GM12878 (cell line): ENCODE data around the gene GRM1. TPM values are rescaled to one million over a fixed set of nuclear protein-coding genes. Genes with fewer than 3 reads are reported as not detected.

ENCODE experiments used
- ATAC-seq: fragments of 200-7000 bp; cut with Tn5 transposase; 3 replicates; pipeline ENCODE4 v1.9.1; 2020; ENCODE audit warnings: mild to moderate bottlenecking, moderate library complexity
- BruUV-seq: library from RNA; stranded (reverse); fragments of 400-500 nt; replicated peaks from 2 replicates; lab custom pipeline; 2021; lab: Mats Ljungman, UMichigan
- CTCF ChIA-PET: fragments of 300-600 bp; sonication (Branson Sonifier 250); formaldehyde crosslinking; extraction: SDS; loops from one replicate; lab custom pipeline; 2021; ENCODE audit warnings: inconsistent platforms; lab: Yijun Ruan, JAX
- POLR2A ChIA-PET: fragments of 350-600 bp; formaldehyde crosslinking; extraction: SDS; loops from one replicate; lab custom pipeline; 2021; ENCODE audit warnings: inconsistent platforms; lab: Charles Lee
- RAD21 ChIA-PET: fragments of 300-600 bp; sonication (Branson Sonifier 250); formaldehyde crosslinking; loops from one replicate; lab custom pipeline; 2023; ENCODE audit warnings: antibody characterized with exemption; ENCODE audit not compliant: unreplicated experiment; lab: Charles Lee
- SMC1A ChIA-PET: fragments of 300-600 bp; sonication (Branson Sonifier 250); formaldehyde crosslinking; loops from one replicate; lab custom pipeline; 2023; ENCODE audit not compliant: unreplicated experiment, uncharacterized antibody; lab: Charles Lee
- DNase-seq: peaks from one replicate; pipeline ENCODE4 v3.0.0-alpha.2; 2011; ENCODE audit warnings: low read depth, low spot score
- FAIRE-seq: peaks from 3 replicates; lab custom pipeline; 2011; peaks lifted over from hg19 to GRCh38; lab: Jason Lieb, UNC
- H2AFZ ChIP-seq: 2 replicates; pipeline ENCODE4 v1.6.0; 2011; ENCODE audit warnings: low read depth, low read length, control low read depth; ENCODE audit not compliant: control insufficient read depth
- H3K27ac ChIP-seq: 2 replicates; pipeline ENCODE4 v1.5.1; 2011; ENCODE audit warnings: control low read depth; ENCODE audit not compliant: control insufficient read depth, insufficient read depth
- H3K27me3 ChIP-seq, 2 experiments: replicated peaks in 1 of 2; 2 replicates each; pipeline versions ENCODE4 v1.6.0 to v1.6.1; 2011; ENCODE audit warnings: low read length in 1 of 2; ENCODE audit not compliant: control insufficient read depth in 2 of 2, insufficient read depth in 2 of 2
- H3K36me3 ChIP-seq, 2 experiments: 2 replicates each; pipeline ENCODE4 v1.5.1; 2011; ENCODE audit warnings: low read length in 1 of 2; ENCODE audit not compliant: control insufficient read depth in 2 of 2, insufficient read depth in 2 of 2
- H3K4me1 ChIP-seq: 2 replicates; pipeline ENCODE4 v1.6.1; 2011; ENCODE audit warnings: mild to moderate bottlenecking, low read length, moderate library complexity, mixed read lengths; ENCODE audit not compliant: control insufficient read depth, insufficient read depth
- H3K4me2 ChIP-seq: 2 replicates; pipeline ENCODE4 v1.6.0; 2011; ENCODE audit warnings: control low read depth; ENCODE audit not compliant: control insufficient read depth, insufficient read depth
- H3K4me3 ChIP-seq: fragments of 200-600 bp; sonication (generic); 2 replicates; pipeline ENCODE4 v1.5.1; 2016
- H3K79me2 ChIP-seq: 2 replicates; pipeline ENCODE4 v1.6.0; 2011; ENCODE audit warnings: low read length; ENCODE audit not compliant: control insufficient read depth, insufficient read depth
- H3K9ac ChIP-seq: 2 replicates; pipeline ENCODE4 v1.8.0; 2011; ENCODE audit warnings: low read length, control low read depth, mixed read lengths; ENCODE audit not compliant: control insufficient read depth, insufficient read depth
- H3K9me3 ChIP-seq: replicated peaks from 3 replicates; pipeline ENCODE4 v1.5.1; 2011; ENCODE audit warnings: mild to moderate bottlenecking, low read length; ENCODE audit not compliant: control insufficient read depth, insufficient read depth
- H4K20me1 ChIP-seq: 2 replicates; pipeline ENCODE4 v1.6.0; 2011; ENCODE audit not compliant: control insufficient read depth, insufficient read depth
- FOXM1 ChIP-seq: IDR thresholded peaks from 2 replicates; pipeline ENCODE4 v1.6.1; 2012; ENCODE audit warnings: low read depth, mild to moderate bottlenecking, inconsistent platforms, low read length, moderate library complexity
- LARP7 ChIP-seq: fragments of 450-650 bp; IDR thresholded peaks from 2 replicates; pipeline ENCODE4 v1.6.1; 2017; ENCODE audit warnings: mild to moderate bottlenecking
- NFYA ChIP-seq: IDR thresholded peaks from 2 replicates; pipeline ENCODE4 v1.6.1; 2011; ENCODE audit warnings: low read depth, mild to moderate bottlenecking, low read length, improper control_type of control experiment, borderline replicate concordance
- POLR2A ChIP-seq: IDR thresholded peaks from 2 replicates; pipeline ENCODE4 v1.6.1; 2011; ENCODE audit warnings: low read depth, mild to moderate bottlenecking, low read length
- TAF1 ChIP-seq: IDR thresholded peaks from 2 replicates; pipeline ENCODE4 v1.6.1; 2011; ENCODE audit warnings: mild to moderate bottlenecking, low read depth, low read length, borderline replicate concordance
- ZNF384 ChIP-seq: IDR thresholded peaks from 2 replicates; pipeline ENCODE4 v1.6.1; 2012; ENCODE audit warnings: low read depth, mild to moderate bottlenecking, low read length, improper control_type of control experiment, borderline replicate concordance
- WGBS: methylation state at CpG from one replicate; pipeline ENCODE4 v1.1.6; 2016; ENCODE audit warnings: low lambda C conversion rate; ENCODE audit not compliant: insufficient replicate concordance, insufficient coverage; ENCODE audit errors: missing lambda C conversion rate; 5-methylcytosine and 5-hydroxymethylcytosine counted together
- in situ Hi-C: fragments of 300-500 bp; cut with MboI; formaldehyde crosslinking; loops from 9 replicates; pipeline ENCODE4 v1.14.3; 2018; ENCODE audit warnings: mixed read lengths
- intact Hi-C: fragments of 100-400 bp; cut with micrococcal nuclease; formaldehyde crosslinking; loops from one replicate; pipeline ENCODE4 v1.14.2; 2022; ENCODE audit not compliant: unreplicated experiment
- polyA plus RNA-seq, 11 experiments: library from polyadenylated mRNA; depleted of rRNA in 4 of 11; unstranded in 6 of 11; stranded (reverse) in 5 of 11; fragments of >200 nt; fragmentation: Nextera tagmentation in 4 of 11; fragmentation: Illumina TruSeq in 1 of 11; extraction: Ambion mirVana in 4 of 11; extraction: Trizol in 1 of 11; gene quantifications; 1 replicate in 1 of 11; 2 replicates in 10 of 11; pipeline versions ENCODE4 v1.2.1 to v1.2.3, GENCODE V29; 2011 to 2016; ENCODE audit warnings: inconsistent platforms in 2 of 11, missing spikeins in 2 of 11, low read depth in 1 of 11
- total RNA-seq, 4 experiments: library from RNA; depleted of rRNA in 3 of 4; stranded (reverse); fragments of >200 nt in 3 of 4; fragmentation: Illumina TruSeq in 1 of 4; extraction: Trizol in 1 of 4; gene quantifications; 2 replicates each; pipeline versions ENCODE4 v1.2.1 to v1.2.3, GENCODE V29; 2013 to 2021
- TF ChIP-seq, protein P1 (sequence below): fragments of 450-650 bp; IDR thresholded peaks from 2 replicates; pipeline ENCODE4 v1.6.1; 2018; ENCODE audit warnings: borderline replicate concordance, mild to moderate bottlenecking; ENCODE audit not compliant: partially characterized antibody
- TF ChIP-seq, protein P2 (sequence below): fragments of 450-650 bp; IDR thresholded peaks from 2 replicates; pipeline ENCODE4 v1.6.1; 2017; ENCODE audit warnings: borderline replicate concordance
- TF ChIP-seq, protein P3 (sequence below): fragments of 450-650 bp; IDR thresholded peaks from 2 replicates; pipeline ENCODE4 v1.6.1; 2017; ENCODE audit warnings: antibody characterized with exemption, mild to moderate bottlenecking, moderate library complexity
- TF ChIP-seq, protein P4 (sequence below): IDR thresholded peaks from 2 replicates; pipeline ENCODE4 v1.6.1; 2011; ENCODE audit warnings: borderline replicate concordance, low read depth, mild to moderate bottlenecking, moderate library complexity, mixed read lengths, low read length; ENCODE audit not compliant: insufficient read depth; ENCODE audit errors: extremely low read length

GRM1 gene
- total and polyA plus RNA-seq, 10 of the 15 experiments (the other 5 are each of a cell fraction or from before 2014, with no cell fraction given): 0.04 TPM; not detected in 9

DNA sequence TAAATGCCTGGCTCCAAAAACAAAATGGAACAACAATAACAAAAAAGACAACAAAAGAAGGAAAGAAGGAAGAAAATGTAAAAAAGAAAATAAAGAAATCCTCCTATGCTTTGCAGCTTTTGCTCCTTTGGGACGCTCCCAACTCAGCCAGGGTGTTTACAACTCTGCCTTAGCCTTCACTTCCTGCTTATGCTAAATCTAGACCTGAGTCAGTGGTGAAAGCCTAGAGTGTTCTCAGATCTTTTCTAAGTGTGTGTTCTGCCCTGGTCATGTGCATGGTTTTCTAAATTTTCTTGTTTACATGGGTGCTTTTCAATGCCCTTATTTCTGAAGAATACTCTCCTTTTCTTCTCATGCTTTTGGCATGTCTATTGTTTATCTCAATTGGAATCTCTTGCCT lies 19.5 kb upstream of the GRM1 start:
- POLR2A ChIA-PET: no interaction called here
- H3K4me3 ChIP-seq: no peak overlapping the region
- intact Hi-C loops: no loop called here
- ATAC-seq (no peak), FAIRE-seq (no peak), DNase-seq (no peak)
- H3K27me3 ChIP-seq: no peaks in the 10 kb centered on the region
- WGBS: 0% methylated on average over 1 of the region's 1 CpG
- CTCF ChIA-PET: interaction anchor here (1.1 kb wide), 1 partner anchor 18 kb away, joined by 4 read pairs; no protein-coding TSS in a partner anchor
- no peaks in the 10 kb centered on the region for H3K9me3 ChIP-seq
- TF ChIP-seq ZNF384: no peak
- TF ChIP-seq, protein P1, sequence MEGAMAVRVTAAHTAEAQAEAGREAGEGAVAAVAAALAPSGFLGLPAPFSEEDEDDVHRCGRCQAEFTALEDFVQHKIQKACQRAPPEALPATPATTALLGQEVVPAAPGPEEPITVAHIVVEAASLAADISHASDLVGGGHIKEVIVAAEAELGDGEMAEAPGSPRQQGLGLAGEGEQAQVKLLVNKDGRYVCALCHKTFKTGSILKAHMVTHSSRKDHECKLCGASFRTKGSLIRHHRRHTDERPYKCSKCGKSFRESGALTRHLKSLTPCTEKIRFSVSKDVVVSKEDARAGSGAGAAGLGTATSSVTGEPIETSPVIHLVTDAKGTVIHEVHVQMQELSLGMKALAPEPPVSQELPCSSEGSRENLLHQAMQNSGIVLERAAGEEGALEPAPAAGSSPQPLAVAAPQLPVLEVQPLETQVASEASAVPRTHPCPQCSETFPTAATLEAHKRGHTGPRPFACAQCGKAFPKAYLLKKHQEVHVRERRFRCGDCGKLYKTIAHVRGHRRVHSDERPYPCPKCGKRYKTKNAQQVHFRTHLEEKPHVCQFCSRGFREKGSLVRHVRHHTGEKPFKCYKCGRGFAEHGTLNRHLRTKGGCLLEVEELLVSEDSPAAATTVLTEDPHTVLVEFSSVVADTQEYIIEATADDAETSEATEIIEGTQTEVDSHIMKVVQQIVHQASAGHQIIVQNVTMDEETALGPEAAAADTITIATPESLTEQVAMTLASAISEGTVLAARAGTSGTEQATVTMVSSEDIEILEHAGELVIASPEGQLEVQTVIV: no peak
- TF ChIP-seq, protein P2, sequence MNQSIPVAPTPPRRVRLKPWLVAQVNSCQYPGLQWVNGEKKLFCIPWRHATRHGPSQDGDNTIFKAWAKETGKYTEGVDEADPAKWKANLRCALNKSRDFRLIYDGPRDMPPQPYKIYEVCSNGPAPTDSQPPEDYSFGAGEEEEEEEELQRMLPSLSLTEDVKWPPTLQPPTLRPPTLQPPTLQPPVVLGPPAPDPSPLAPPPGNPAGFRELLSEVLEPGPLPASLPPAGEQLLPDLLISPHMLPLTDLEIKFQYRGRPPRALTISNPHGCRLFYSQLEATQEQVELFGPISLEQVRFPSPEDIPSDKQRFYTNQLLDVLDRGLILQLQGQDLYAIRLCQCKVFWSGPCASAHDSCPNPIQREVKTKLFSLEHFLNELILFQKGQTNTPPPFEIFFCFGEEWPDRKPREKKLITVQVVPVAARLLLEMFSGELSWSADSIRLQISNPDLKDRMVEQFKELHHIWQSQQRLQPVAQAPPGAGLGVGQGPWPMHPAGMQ: no peak
- TF ChIP-seq, protein P3, sequence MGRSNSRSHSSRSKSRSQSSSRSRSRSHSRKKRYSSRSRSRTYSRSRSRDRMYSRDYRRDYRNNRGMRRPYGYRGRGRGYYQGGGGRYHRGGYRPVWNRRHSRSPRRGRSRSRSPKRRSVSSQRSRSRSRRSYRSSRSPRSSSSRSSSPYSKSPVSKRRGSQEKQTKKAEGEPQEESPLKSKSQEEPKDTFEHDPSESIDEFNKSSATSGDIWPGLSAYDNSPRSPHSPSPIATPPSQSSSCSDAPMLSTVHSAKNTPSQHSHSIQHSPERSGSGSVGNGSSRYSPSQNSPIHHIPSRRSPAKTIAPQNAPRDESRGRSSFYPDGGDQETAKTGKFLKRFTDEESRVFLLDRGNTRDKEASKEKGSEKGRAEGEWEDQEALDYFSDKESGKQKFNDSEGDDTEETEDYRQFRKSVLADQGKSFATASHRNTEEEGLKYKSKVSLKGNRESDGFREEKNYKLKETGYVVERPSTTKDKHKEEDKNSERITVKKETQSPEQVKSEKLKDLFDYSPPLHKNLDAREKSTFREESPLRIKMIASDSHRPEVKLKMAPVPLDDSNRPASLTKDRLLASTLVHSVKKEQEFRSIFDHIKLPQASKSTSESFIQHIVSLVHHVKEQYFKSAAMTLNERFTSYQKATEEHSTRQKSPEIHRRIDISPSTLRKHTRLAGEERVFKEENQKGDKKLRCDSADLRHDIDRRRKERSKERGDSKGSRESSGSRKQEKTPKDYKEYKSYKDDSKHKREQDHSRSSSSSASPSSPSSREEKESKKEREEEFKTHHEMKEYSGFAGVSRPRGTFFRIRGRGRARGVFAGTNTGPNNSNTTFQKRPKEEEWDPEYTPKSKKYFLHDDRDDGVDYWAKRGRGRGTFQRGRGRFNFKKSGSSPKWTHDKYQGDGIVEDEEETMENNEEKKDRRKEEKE: no peak
- TF ChIP-seq LARP7: no peak
- TF ChIP-seq NFYA: no peak
- TF ChIP-seq TAF1: no peak
- no peak for TF ChIP-seq POLR2A
- TF ChIP-seq, protein P4, sequence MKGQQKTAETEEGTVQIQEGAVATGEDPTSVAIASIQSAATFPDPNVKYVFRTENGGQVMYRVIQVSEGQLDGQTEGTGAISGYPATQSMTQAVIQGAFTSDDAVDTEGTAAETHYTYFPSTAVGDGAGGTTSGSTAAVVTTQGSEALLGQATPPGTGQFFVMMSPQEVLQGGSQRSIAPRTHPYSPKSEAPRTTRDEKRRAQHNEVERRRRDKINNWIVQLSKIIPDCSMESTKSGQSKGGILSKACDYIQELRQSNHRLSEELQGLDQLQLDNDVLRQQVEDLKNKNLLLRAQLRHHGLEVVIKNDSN: no peak
- TF ChIP-seq FOXM1: no peak
- no peaks in the 10 kb centered on the region for H3K79me2 ChIP-seq
- SMC1A ChIA-PET: interaction anchor here (0.8 kb wide), 1 partner anchor 10 kb away, joined by 4 read pairs; no protein-coding TSS in a partner anchor
- BruUV-seq: no TSS peak
- H2AFZ ChIP-seq: no peak overlapping the region
- H3K27ac ChIP-seq: no peak overlapping the region
- no peak overlapping the region for H3K9ac ChIP-seq
- no peaks in the 10 kb centered on the region for H3K4me1 ChIP-seq
- no peaks in the 10 kb centered on the region for H3K36me3 ChIP-seq
- RAD21 ChIA-PET: no interaction called here
- in situ Hi-C loops: no loop called here
- H4K20me1 ChIP-seq: no peaks in the 10 kb centered on the region
- no peak overlapping the region for H3K4me2 ChIP-seq
